HepG2 (cell line): Measurements from ENCODE around the gene TTLL4. TPM values are rescaled to one million over a fixed set of nuclear protein-coding genes. Genes with fewer than 3 reads are reported as not detected.
A peak's percentile ranks its signal among the peaks of the same experiment; 100 is the strongest.

ENCODE experiments used
- ADNP ChIP-seq: sonication (generic); formaldehyde crosslinking; IDR thresholded peaks from 2 replicates; pipeline ENCODE4 v1.4.0; 2020; ENCODE audit warnings: missing genetic modification reagents
- ATAD3A ChIP-seq: sonication (generic); formaldehyde crosslinking; IDR thresholded peaks from 2 replicates; pipeline ENCODE4 v1.4.0; 2020; ENCODE audit warnings: missing genetic modification reagents
- ATF1 ChIP-seq: IDR thresholded peaks from 2 replicates; pipeline ENCODE4 v1.6.1; 2016; ENCODE audit warnings: mild to moderate bottlenecking, control low read depth
- ATM ChIP-seq: fragments of 450-650 bp; IDR thresholded peaks from 2 replicates; pipeline ENCODE4 v1.7.1; 2017; ENCODE audit warnings: mild to moderate bottlenecking, borderline replicate concordance
- BORCS8-MEF2B ChIP-seq: sonication (generic); formaldehyde crosslinking; IDR thresholded peaks from 2 replicates; pipeline ENCODE4 v1.8.0; 2022; ENCODE audit warnings: mild to moderate bottlenecking, missing genetic modification reagents
- IKZF1 ChIP-seq: fragments of 450-650 bp; IDR thresholded peaks from 2 replicates; pipeline ENCODE4 v1.7.1; 2016
- KDM5B ChIP-seq: sonication (generic); formaldehyde crosslinking; IDR thresholded peaks from 2 replicates; pipeline ENCODE4 v1.4.0; 2020; ENCODE audit warnings: missing genetic modification reagents, mild to moderate bottlenecking, borderline replicate concordance
- MED13 ChIP-seq: sonication (generic); formaldehyde crosslinking; IDR thresholded peaks from 2 replicates; pipeline ENCODE4 v1.5.0; 2020; ENCODE audit warnings: missing genetic modification reagents
- NFRKB ChIP-seq: fragments of 450-650 bp; IDR thresholded peaks from 2 replicates; pipeline ENCODE4 v1.6.1; 2017
- POLR2A ChIP-seq, 2 experiments: IDR thresholded peaks; 2 replicates each; pipeline ENCODE4 v1.6.1; 2011; ENCODE audit warnings: low read depth in 2 of 2, low read length in 2 of 2, mild to moderate bottlenecking in 1 of 2, moderate library complexity in 1 of 2; ENCODE audit not compliant: insufficient read depth in 1 of 2
- SNAI1 ChIP-seq: sonication (generic); formaldehyde crosslinking; IDR thresholded peaks from 2 replicates; pipeline ENCODE4 v1.5.0; 2020; ENCODE audit warnings: mild to moderate bottlenecking, missing genetic modification reagents, borderline replicate concordance
- SRY ChIP-seq: sonication (generic); formaldehyde crosslinking; IDR thresholded peaks from 2 replicates; pipeline ENCODE4 v1.8.0; 2022; ENCODE audit warnings: mild to moderate bottlenecking, missing genetic modification reagents
- TMF1 ChIP-seq: sonication (generic); formaldehyde crosslinking; IDR thresholded peaks from 2 replicates; pipeline ENCODE4 v1.8.1; 2022; ENCODE audit warnings: low read depth, missing genetic modification reagents
- ZFP36L1 ChIP-seq: sonication (generic); formaldehyde crosslinking; IDR thresholded peaks from 2 replicates; pipeline ENCODE4 v1.8.0; 2022; ENCODE audit warnings: mild to moderate bottlenecking, missing genetic modification reagents, moderate library complexity
- ZNF136 ChIP-seq: sonication (generic); formaldehyde crosslinking; IDR thresholded peaks from 2 replicates; pipeline ENCODE4 v1.8.1; 2022; ENCODE audit warnings: low read depth, mild to moderate bottlenecking, moderate library complexity, missing genetic modification reagents
- ZNF550 ChIP-seq: sonication (generic); formaldehyde crosslinking; IDR thresholded peaks from 2 replicates; pipeline ENCODE4 v1.4.0; 2020; ENCODE audit warnings: mild to moderate bottlenecking, missing genetic modification reagents, borderline replicate concordance
- ZSCAN22 ChIP-seq: sonication (generic); formaldehyde crosslinking; IDR thresholded peaks from 2 replicates; pipeline ENCODE4 v1.4.0; 2020; ENCODE audit warnings: mild to moderate bottlenecking, missing genetic modification reagents
- ZSCAN30 ChIP-seq: sonication (generic); formaldehyde crosslinking; IDR thresholded peaks from 2 replicates; pipeline ENCODE4 v1.5.0; 2020; ENCODE audit warnings: mild to moderate bottlenecking, missing genetic modification reagents
- polyA plus RNA-seq, 8 experiments: library from polyadenylated mRNA; depleted of rRNA in 3 of 8; stranded (reverse) in 7 of 8; unstranded in 1 of 8; fragments of >200 nt; fragmentation: Illumina TruSeq in 4 of 8; extraction: Trizol in 4 of 8; gene quantifications; 2 replicates each; pipeline versions ENCODE4 v1.2.1 to v1.2.3, GENCODE V29; 2011 to 2016; ENCODE audit warnings: low read depth in 4 of 8, missing spikeins in 1 of 8, mixed read lengths in 1 of 8; ENCODE audit not compliant: insufficient read depth in 1 of 8
- total RNA-seq, 5 experiments: library from RNA; depleted of rRNA; stranded (reverse); fragments of >200 nt; fragmentation: Illumina TruSeq; extraction: Trizol; gene quantifications; 2 replicates each; pipeline ENCODE4 v1.2.3, GENCODE V29; 2016; ENCODE audit warnings: low read depth in 1 of 5
- TF ChIP-seq, protein P1 (sequence below): sonication (generic); formaldehyde crosslinking; IDR thresholded peaks from 2 replicates; pipeline ENCODE4 v1.8.1; 2023; ENCODE audit warnings: missing genetic modification reagents, inconsistent platforms, borderline replicate concordance
- TF ChIP-seq, protein P2 (sequence below): sonication (generic); formaldehyde crosslinking; IDR thresholded peaks from 2 replicates; pipeline ENCODE4 v1.5.0; 2020; ENCODE audit warnings: mild to moderate bottlenecking, missing genetic modification reagents, moderate library complexity
- TF ChIP-seq, protein P3 (sequence below): sonication (generic); formaldehyde crosslinking; IDR thresholded peaks from 2 replicates; pipeline ENCODE4 v1.4.0; 2020; ENCODE audit warnings: missing genetic modification reagents
- TF ChIP-seq, protein P4 (sequence below): sonication (generic); formaldehyde crosslinking; IDR thresholded peaks from 2 replicates; pipeline ENCODE4 v1.5.1; 2020; ENCODE audit warnings: mild to moderate bottlenecking, missing genetic modification reagents, moderate library complexity

The TTLL4 gene
- total and polyA plus RNA-seq, 2 of the 13 experiments (the other 11 are each of a cell fraction or from before 2014, with no cell fraction given) = 77.5 to 84.6 TPM

DNA sequence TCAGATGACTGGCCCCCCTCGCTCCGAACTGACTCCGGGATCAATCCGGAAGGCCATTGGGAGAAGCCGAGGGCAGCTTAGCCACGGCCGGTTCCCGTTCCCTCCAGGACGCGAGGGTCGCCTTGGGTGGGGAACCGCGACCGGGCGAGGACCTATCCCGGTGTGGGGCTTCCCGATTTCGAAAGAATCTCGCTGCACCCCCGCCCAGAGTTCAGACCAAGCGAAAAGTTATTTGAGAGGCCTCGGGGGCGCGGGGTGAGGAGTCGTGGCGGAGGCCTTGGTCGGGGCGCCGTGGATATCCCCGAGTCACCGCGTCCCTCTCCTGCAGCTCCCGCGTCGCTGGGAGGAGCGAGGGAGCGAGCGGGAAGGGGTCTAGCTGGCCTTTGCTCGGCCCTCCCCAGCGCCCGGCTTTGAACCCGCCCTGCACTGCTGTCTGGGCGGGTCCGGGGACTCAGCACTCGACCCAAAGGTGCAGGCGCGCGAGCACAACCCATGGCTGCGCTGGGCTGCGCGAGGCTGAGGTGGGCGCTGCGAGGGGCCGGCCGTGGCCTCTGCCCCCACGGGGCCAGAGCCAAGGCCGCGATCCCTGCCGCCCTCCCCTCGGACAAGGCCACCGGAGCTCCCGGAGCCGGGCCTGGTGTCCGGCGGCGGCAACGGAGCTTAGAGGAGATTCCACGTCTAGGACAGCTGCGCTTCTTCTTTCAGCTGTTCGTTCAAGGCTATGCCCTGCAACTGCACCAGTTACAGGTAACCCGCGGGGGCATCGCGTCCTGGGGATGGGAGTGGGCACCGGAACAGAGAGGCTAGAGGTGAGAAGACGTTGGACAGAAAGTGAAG is 71.3 kb downstream of the TTLL4 start, which contains the start of gene CYP27A1 (continued):
- no peak for TF ChIP-seq NFRKB
- no peak for TF ChIP-seq ATF1 (CRISPR knock-in tag)
- peak; percentile 30; the same call in 1 of the 2 replicates for TF ChIP-seq ZNF136 (CRISPR knock-in tag)
- no peak for TF ChIP-seq ZFP36L1 (CRISPR knock-in tag)
- peak; percentile 91 for TF ChIP-seq SRY (CRISPR knock-in tag)
- TF ChIP-seq, protein P1, sequence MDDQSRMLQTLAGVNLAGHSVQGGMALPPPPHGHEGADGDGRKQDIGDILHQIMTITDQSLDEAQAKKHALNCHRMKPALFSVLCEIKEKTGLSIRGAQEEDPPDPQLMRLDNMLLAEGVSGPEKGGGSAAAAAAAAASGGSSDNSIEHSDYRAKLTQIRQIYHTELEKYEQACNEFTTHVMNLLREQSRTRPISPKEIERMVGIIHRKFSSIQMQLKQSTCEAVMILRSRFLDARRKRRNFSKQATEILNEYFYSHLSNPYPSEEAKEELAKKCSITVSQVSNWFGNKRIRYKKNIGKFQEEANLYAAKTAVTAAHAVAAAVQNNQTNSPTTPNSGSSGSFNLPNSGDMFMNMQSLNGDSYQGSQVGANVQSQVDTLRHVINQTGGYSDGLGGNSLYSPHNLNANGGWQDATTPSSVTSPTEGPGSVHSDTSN (CRISPR knock-in tag) = no peak
- TF ChIP-seq ATM = no peak
- TF ChIP-seq IKZF1 = no peak
- TF ChIP-seq, protein P2, sequence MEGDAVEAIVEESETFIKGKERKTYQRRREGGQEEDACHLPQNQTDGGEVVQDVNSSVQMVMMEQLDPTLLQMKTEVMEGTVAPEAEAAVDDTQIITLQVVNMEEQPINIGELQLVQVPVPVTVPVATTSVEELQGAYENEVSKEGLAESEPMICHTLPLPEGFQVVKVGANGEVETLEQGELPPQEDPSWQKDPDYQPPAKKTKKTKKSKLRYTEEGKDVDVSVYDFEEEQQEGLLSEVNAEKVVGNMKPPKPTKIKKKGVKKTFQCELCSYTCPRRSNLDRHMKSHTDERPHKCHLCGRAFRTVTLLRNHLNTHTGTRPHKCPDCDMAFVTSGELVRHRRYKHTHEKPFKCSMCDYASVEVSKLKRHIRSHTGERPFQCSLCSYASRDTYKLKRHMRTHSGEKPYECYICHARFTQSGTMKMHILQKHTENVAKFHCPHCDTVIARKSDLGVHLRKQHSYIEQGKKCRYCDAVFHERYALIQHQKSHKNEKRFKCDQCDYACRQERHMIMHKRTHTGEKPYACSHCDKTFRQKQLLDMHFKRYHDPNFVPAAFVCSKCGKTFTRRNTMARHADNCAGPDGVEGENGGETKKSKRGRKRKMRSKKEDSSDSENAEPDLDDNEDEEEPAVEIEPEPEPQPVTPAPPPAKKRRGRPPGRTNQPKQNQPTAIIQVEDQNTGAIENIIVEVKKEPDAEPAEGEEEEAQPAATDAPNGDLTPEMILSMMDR (CRISPR knock-in tag) = no peak
- TF ChIP-seq ATAD3A (CRISPR knock-in tag) = peak; percentile 17; the same call in 1 of the 2 replicates
- TF ChIP-seq ZNF550 (CRISPR knock-in tag) = peak; percentile 80; the same call in 1 of the 2 replicates
- TF ChIP-seq, protein P3, sequence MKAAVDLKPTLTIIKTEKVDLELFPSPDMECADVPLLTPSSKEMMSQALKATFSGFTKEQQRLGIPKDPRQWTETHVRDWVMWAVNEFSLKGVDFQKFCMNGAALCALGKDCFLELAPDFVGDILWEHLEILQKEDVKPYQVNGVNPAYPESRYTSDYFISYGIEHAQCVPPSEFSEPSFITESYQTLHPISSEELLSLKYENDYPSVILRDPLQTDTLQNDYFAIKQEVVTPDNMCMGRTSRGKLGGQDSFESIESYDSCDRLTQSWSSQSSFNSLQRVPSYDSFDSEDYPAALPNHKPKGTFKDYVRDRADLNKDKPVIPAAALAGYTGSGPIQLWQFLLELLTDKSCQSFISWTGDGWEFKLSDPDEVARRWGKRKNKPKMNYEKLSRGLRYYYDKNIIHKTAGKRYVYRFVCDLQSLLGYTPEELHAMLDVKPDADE (CRISPR knock-in tag) = 0 out of 2 replicates have a peak, but pooled peaks have one; percentile 81
- TF ChIP-seq MED13 (CRISPR knock-in tag) = peak; percentile 86
- TF ChIP-seq, protein P4, sequence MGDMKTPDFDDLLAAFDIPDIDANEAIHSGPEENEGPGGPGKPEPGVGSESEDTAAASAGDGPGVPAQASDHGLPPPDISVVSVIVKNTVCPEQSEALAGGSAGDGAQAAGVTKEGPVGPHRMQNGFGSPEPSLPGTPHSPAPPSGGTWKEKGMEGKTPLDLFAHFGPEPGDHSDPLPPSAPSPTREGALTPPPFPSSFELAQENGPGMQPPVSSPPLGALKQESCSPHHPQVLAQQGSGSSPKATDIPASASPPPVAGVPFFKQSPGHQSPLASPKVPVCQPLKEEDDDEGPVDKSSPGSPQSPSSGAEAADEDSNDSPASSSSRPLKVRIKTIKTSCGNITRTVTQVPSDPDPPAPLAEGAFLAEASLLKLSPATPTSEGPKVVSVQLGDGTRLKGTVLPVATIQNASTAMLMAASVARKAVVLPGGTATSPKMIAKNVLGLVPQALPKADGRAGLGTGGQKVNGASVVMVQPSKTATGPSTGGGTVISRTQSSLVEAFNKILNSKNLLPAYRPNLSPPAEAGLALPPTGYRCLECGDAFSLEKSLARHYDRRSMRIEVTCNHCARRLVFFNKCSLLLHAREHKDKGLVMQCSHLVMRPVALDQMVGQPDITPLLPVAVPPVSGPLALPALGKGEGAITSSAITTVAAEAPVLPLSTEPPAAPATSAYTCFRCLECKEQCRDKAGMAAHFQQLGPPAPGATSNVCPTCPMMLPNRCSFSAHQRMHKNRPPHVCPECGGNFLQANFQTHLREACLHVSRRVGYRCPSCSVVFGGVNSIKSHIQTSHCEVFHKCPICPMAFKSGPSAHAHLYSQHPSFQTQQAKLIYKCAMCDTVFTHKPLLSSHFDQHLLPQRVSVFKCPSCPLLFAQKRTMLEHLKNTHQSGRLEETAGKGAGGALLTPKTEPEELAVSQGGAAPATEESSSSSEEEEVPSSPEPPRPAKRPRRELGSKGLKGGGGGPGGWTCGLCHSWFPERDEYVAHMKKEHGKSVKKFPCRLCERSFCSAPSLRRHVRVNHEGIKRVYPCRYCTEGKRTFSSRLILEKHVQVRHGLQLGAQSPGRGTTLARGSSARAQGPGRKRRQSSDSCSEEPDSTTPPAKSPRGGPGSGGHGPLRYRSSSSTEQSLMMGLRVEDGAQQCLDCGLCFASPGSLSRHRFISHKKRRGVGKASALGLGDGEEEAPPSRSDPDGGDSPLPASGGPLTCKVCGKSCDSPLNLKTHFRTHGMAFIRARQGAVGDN (CRISPR knock-in tag) = peak; percentile 99
- TF ChIP-seq ZSCAN30 (CRISPR knock-in tag) = no peak
- peak; percentile 92 for TF ChIP-seq KDM5B (CRISPR knock-in tag)
- no peak for TF ChIP-seq TMF1 (CRISPR knock-in tag)
- TF ChIP-seq BORCS8-MEF2B = peak; percentile 92
- TF ChIP-seq SNAI1 (CRISPR knock-in tag) = peak; percentile 31; the same call in 1 of the 2 replicates
- TF ChIP-seq ADNP = 0 out of 2 replicates have a peak, but pooled peaks have one; percentile 40
- peak; percentile 77 to 90 for TF ChIP-seq POLR2A (IDR thresholded peaks at IDR 0.05; ENCODE audit: insufficient read depth in 1 of 2, low read depth in 2 of 2, low read length in 2 of 2)
- TF ChIP-seq ZSCAN22 (CRISPR knock-in tag) = peak; percentile 50; the same call in 1 of the 2 replicates
